Thoracic aorta (tissue), 2 donors: ENCODE data around the gene ATXN7. TPM values are rescaled to one million over a fixed set of nuclear protein-coding genes. Genes with fewer than 3 reads are reported as not detected.

Experiments
- ATAC-seq: fragments of 150-250 bp; one replicate; pipeline ENCODE4 v1.8.0; 2017; ENCODE audit warnings: low read depth; ENCODE audit not compliant: insufficient number of reproducible peaks, low FRiP score
- DNase-seq: peaks from one replicate; pipeline ENCODE4 v3.0.0-alpha.2; 2020; ENCODE audit warnings: low spot score
- H3K27ac ChIP-seq, 2 donors: fragments of 200-600 bp; sonication (generic); 1 replicate in 1 of 2; 2 replicates in 1 of 2; pipeline ENCODE4 v1.5.1; 2016; ENCODE audit warnings: mild to moderate bottlenecking in 2 of 2, moderate library complexity in 2 of 2
- H3K27me3 ChIP-seq: fragments of 200-600 bp; sonication (generic); replicated peaks from 2 replicates; pipeline ENCODE4 v1.6.0; 2016; ENCODE audit warnings: mild to moderate bottlenecking; ENCODE audit not compliant: insufficient read depth
- H3K36me3 ChIP-seq: fragments of 200-600 bp; sonication (generic); one replicate; pipeline ENCODE4 v1.5.1; 2016
- H3K4me1 ChIP-seq, 2 donors: fragments of 200-600 bp; sonication (generic); 1 replicate in 1 of 2; 2 replicates in 1 of 2; pipeline versions ENCODE4 v1.5.1 to v1.6.0; 2016; ENCODE audit warnings: low read depth in 2 of 2, mild to moderate bottlenecking in 1 of 2; ENCODE audit not compliant: control insufficient read depth in 1 of 2
- H3K4me3 ChIP-seq: fragments of 200-600 bp; sonication (generic); 2 replicates; pipeline ENCODE4 v1.5.1; 2016; ENCODE audit warnings: mild to moderate bottlenecking
- H3K9me3 ChIP-seq: fragments of 200-600 bp; sonication (generic); 2 replicates; pipeline ENCODE4 v1.5.1; 2016
- total RNA-seq, 2 donors: library from RNA; depleted of rRNA; stranded (reverse); fragments of >200 nt; gene quantifications; one replicate each; pipeline versions ENCODE4 v1.1.0 to v1.2.3, GENCODE V29; 2016
- TF ChIP-seq, protein P1 (sequence below): fragments of 200-600 bp; sonication (generic); IDR thresholded peaks from one replicate; pipeline ENCODE4 v1.5.1; 2019; ENCODE audit warnings: antibody characterized with exemption

The ATXN7 gene
- total RNA-seq, 2 donors from 2014 or later: 32.5 to 38.4 TPM

DNA sequence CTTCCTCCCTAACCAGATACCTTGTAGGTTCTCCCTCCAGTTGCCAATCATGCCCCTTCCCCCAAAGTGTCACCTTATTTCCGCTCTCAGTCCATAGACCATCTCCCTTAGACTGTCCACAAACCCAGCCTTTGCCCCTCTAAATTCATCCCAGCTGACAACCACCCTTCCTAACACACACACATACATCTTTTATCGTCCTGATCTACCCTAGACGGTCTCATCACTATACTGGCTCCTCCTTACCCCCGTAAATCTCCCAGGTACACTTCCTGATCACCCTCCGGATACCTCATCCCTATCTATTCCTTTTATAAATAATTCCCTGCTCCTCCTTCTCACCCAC, 890 bp upstream of the ATXN7 start:
- no peaks in the 10 kb centered on the region for H3K36me3 ChIP-seq
- no peaks in the 10 kb centered on the region for H3K9me3 ChIP-seq
- peaks cover 10 to 11% of the 10 kb centered on the region in 2 donors for H3K4me1 ChIP-seq
- TF ChIP-seq, protein P1, sequence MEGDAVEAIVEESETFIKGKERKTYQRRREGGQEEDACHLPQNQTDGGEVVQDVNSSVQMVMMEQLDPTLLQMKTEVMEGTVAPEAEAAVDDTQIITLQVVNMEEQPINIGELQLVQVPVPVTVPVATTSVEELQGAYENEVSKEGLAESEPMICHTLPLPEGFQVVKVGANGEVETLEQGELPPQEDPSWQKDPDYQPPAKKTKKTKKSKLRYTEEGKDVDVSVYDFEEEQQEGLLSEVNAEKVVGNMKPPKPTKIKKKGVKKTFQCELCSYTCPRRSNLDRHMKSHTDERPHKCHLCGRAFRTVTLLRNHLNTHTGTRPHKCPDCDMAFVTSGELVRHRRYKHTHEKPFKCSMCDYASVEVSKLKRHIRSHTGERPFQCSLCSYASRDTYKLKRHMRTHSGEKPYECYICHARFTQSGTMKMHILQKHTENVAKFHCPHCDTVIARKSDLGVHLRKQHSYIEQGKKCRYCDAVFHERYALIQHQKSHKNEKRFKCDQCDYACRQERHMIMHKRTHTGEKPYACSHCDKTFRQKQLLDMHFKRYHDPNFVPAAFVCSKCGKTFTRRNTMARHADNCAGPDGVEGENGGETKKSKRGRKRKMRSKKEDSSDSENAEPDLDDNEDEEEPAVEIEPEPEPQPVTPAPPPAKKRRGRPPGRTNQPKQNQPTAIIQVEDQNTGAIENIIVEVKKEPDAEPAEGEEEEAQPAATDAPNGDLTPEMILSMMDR: no peak
- H3K27me3 ChIP-seq: no peaks in the 10 kb centered on the region
- DNase-seq (no peak), ATAC-seq (no peak)
- peak overlapping the region; percentile 75 to 85 for H3K27ac ChIP-seq
- peak overlapping the region; percentile 99 for H3K4me3 ChIP-seq

DNA sequence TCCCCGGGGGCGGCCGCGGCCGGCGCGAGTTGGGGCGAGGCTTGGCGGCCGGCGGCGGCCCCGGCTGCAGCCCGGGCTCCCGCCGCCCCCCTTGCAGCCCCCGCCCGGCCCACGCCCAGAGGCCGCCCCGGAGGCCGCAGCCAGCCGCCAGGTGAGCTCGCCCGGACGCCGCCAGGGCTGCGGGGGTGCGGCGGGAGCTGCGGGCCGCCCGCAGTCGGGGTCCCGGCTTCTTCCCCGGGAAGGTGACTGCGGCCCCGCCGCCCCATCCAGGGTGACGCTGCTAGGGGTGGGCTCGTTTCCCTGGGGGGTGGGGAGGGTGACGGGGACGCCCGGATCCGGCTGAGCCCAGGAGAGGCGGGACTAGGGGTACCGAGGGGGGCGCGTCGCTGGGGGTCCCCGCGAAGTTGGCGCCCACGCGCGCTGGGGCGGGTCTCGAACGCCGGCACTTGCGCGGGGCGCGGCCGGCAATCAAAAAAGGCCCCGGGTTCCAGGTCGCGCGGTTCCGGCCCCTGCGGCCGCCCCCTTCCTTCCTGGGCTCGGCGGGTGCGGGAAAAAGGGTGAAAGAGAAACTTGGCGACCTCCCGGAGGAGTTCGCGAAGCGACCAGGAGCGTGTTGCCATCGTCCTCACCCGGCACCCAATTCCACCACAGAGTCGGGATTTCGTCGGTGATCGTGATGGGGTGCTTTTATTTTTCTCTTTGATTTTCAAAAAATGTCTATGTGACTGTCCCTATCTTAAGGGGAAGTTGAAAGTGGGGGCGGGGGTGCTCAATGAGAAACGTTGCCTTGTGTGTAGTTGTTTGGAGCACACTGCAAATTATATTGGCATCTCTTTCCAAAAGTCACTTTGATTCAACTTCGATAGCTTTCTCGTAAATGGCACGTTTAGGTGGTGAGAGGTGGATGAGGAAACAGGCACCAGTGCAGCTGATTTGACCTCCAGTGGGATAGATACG, 619 bp downstream of the ATXN7 start:
- peak; percentile 57 for ATAC-seq
- H3K4me1 ChIP-seq: peaks cover 10 to 11% of the 10 kb centered on the region in 2 donors
- no peaks in the 10 kb centered on the region for H3K27me3 ChIP-seq
- no peaks in the 10 kb centered on the region for H3K9me3 ChIP-seq
- DNase-seq: no peak
- TF ChIP-seq, protein P1: no peak
- peak overlapping the region; percentile 95 for H3K4me3 ChIP-seq
- no peaks in the 10 kb centered on the region for H3K36me3 ChIP-seq
- peak overlapping the region; percentile 69 to 78 for H3K27ac ChIP-seq

DNA sequence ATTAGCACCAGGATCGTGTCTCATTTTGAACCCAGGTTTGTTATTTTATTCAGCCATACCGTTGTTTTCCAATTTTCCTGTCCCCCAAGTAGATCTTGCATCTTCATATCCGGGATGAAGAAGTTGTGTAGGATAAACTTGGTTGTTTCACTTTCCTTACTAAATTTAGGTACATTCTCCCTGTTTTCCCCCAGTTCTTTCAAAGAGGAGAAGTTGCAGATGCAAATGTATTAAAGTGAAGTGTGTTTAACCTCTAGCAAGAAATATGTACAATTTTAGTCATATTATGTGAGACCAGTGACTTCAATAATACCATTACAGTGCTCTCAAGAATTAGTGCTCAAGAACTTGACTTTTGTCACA, 1.3 kb downstream of the ATXN7 start:
- Histone ChIP-seq H3K4me1 (peaks cover 14 to 16% of the 10 kb centered on the region in 2 donors), H3K4me3 (peak overlapping the region; percentile 95), H3K27me3 (no peaks in the 10 kb centered on the region), H3K9me3 (no peaks in the 10 kb centered on the region), H3K36me3 (no peaks in the 10 kb centered on the region), H3K27ac (peak overlapping the region in 1 of 2 donors; percentile 78)
- ATAC-seq: no peak
- DNase-seq: no peak
- TF ChIP-seq, protein P1: no peak

DNA sequence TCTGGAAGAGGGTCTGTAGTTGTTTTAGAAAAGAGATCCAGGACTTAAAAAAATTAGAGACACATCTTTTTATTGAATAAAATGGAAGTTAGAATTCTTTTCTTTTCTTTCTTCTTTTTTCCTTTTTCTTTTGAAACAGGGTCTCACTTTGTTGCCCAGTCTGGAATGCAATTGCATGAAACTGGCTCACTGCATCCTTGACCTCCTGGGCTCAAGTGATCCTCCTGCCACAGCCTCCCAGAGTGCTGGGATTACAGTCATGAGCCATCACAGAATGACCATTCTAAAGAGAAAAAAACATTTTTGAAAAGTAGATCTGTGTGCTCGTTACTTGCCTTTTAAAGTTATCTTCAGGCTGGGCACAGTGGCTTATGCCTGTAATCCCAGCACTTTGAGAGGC, 3.6 kb downstream of the ATXN7 start:
- H3K4me3 ChIP-seq: no peak overlapping the region
- peaks cover 14 to 25% of the 10 kb centered on the region in 2 donors for H3K4me1 ChIP-seq
- ATAC-seq: no peak
- no peaks in the 10 kb centered on the region for H3K27me3 ChIP-seq
- DNase-seq: no peak
- no peaks in the 10 kb centered on the region for H3K36me3 ChIP-seq
- H3K9me3 ChIP-seq: no peaks in the 10 kb centered on the region
- H3K27ac ChIP-seq: no peak overlapping the region
- TF ChIP-seq, protein P1: no peak

DNA sequence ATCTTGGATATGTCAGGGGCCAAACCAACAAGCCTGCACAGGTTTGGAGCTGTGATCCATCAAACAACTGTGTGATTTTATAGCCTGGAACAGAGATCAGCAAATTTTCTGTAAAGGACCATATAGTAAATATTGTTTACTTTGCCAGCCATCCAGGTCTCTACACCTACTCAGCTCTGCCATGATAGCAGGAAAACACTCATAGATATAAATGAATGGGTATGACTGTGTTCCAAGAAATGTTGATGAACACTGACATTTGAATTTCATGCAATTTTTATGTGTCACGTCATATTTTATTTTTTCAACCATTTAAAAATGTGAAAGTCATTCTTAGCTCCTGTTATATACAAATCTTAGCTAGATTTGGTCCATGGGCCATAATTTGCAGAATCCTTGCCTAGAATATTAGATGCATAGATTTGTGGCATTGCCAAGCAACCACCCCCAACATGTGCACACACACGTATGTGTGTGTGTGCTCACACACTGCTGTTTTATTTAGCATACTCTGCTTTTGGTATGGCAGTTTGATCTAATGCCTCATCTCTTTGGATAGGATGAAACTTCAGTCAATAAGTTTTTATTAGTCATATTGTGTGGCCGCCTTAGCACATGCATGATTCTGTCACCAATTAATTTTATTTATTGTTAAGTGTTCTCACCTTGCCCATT, 6.4 kb downstream of the ATXN7 start:
- no peak for ATAC-seq

More for the DNA sequence above, 6.4 kb downstream of the ATXN7 start:
- H3K27me3 ChIP-seq: no peaks in the 10 kb centered on the region
- no peak overlapping the region for H3K4me3 ChIP-seq
- peaks cover 6 to 17% of the 10 kb centered on the region in 2 donors for H3K4me1 ChIP-seq
- DNase-seq: no peak
- no peak overlapping the region for H3K27ac ChIP-seq
- H3K9me3 ChIP-seq: no peaks in the 10 kb centered on the region
- TF ChIP-seq, protein P1: no peak
- no peaks in the 10 kb centered on the region for H3K36me3 ChIP-seq
